NCI-H2171 (cell line): Measurements from ENCODE around the gene PDCD11.
A peak's percentile ranks its signal among the peaks of the same experiment; 100 is the strongest.

Source experiments
- DNase-seq: peaks from one replicate; lab custom pipeline; 2025; lab: John Stamatoyannopoulos, UW

Gene PDCD11

GRCh38 chr10:103449208-103450144 lies 53.0 kb downstream of the PDCD11 start:
- DNase-seq = no peak

- DNase-seq = no peak
These were observed 53.8 kb downstream of the PDCD11 start for GRCh38 chr10:103450201-103450695.

- DNase-seq = no peak
These were observed 54.8 kb downstream of the PDCD11 start for GRCh38 chr10:103451091-103451813.

GRCh38 chr10:103451831-103452505 lies 55.5 kb downstream of the PDCD11 start, which contains the start of gene CALHM2:
CALHM2 (minus strand) TSS chr10:103452370; CDS start chr10:103449941, 2,429 bp downstream.
- peak; percentile 45 for DNase-seq

GRCh38 chr10:103452506-103453230 lies 56.2 kb downstream of the PDCD11 start:
- DNase-seq = no peak

- DNase-seq = no peak
These were observed 57.6 kb downstream of the PDCD11 start for GRCh38 chr10:103454026-103454425.

- DNase-seq = no peak
These were observed 58.8 kb downstream of the PDCD11 start for GRCh38 chr10:103455235-103455634.

- no peak for DNase-seq
These were observed 59.7 kb downstream of the PDCD11 start for GRCh38 chr10:103456074-103456660.

- peak; percentile 33 for DNase-seq
These were observed 60.8 kb downstream of the PDCD11 start for GRCh38 chr10:103457176-103457712.

GRCh38 chr10:103457896-103458583 lies 61.6 kb downstream of the PDCD11 start:
- DNase-seq = no peak

- DNase-seq = no peak
These were observed 62.3 kb downstream of the PDCD11 start, which contains the start of gene CALHM1 for GRCh38 chr10:103458720-103459119. CALHM1 (minus strand) TSS chr10:103458900; CDS start chr10:103458751, 149 bp downstream.

GRCh38 chr10:103459615-103460014 lies 63.2 kb downstream of the PDCD11 start:
- no peak for DNase-seq

- DNase-seq = no peak
These were observed 67.1 kb downstream of the PDCD11 start for GRCh38 chr10:103463499-103463898.

GRCh38 chr10:103465411-103466179 lies 69.2 kb downstream of the PDCD11 start:
- DNase-seq = no peak

GRCh38 chr10:103466734-103467133 lies 70.3 kb downstream of the PDCD11 start:
- no peak for DNase-seq

- DNase-seq = no peak
These were observed 71.0 kb downstream of the PDCD11 start for GRCh38 chr10:103467406-103467805.

GRCh38 chr10:103469201-103469600 lies 72.8 kb downstream of the PDCD11 start:
- DNase-seq = no peak

GRCh38 chr10:103470761-103471653 lies 74.6 kb downstream of the PDCD11 start:
- no peak for DNase-seq
